WTC11 (cell line): ENCODE results near the gene MACO1.

ENCODE experiments used
- CREM ChIP-seq: sonication (generic); formaldehyde crosslinking; IDR thresholded peaks from 2 replicates; pipeline ENCODE4 v1.8.1; 2022; ENCODE audit warnings: mild to moderate bottlenecking, missing genetic modification reagents, moderate library complexity
- ETV6 ChIP-seq: sonication (generic); formaldehyde crosslinking; IDR thresholded peaks from 2 replicates; pipeline ENCODE4 v1.8.1; 2022; ENCODE audit warnings: mild to moderate bottlenecking, missing genetic modification reagents
- KAT7 ChIP-seq: sonication (generic); formaldehyde crosslinking; IDR thresholded peaks from 2 replicates; pipeline ENCODE4 v1.8.1; 2023; ENCODE audit warnings: missing genetic modification reagents, mild to moderate bottlenecking, borderline replicate concordance
- NR1H2 ChIP-seq: sonication (generic); formaldehyde crosslinking; IDR thresholded peaks from 2 replicates; pipeline ENCODE4 v1.9.0; 2021; ENCODE audit warnings: mild to moderate bottlenecking, moderate library complexity, missing genetic modification reagents
- TF ChIP-seq, protein P1 (sequence below): fragments of 200-600 bp; IDR thresholded peaks from 2 replicates; pipeline ENCODE4 v1.8.0; 2022; ENCODE audit warnings: antibody characterized with exemption

DNA sequence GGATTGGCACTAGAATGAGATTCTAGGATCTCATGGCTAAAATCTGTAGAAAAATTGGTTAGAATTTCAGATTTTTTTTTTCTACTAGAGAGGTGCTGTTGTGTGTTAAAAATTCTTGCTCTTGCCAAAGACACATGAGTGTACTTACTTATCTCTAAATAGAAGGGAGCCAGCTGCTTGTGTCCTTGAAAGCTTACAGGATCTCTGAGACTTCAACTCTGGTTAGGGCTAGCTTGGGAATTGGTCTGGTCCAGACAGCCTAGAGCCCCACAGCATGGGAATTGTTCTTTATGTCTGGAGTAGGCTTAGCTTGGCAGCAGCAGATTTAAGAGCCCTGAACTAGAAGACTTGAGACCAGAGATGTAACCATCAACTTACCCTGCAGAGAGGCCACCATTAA, 37.3 kb downstream of the MACO1 start:
- no peak for TF ChIP-seq KAT7 (CRISPR knock-in tag)
- no peak for TF ChIP-seq ETV6 (CRISPR knock-in tag)
- TF ChIP-seq, protein P1, sequence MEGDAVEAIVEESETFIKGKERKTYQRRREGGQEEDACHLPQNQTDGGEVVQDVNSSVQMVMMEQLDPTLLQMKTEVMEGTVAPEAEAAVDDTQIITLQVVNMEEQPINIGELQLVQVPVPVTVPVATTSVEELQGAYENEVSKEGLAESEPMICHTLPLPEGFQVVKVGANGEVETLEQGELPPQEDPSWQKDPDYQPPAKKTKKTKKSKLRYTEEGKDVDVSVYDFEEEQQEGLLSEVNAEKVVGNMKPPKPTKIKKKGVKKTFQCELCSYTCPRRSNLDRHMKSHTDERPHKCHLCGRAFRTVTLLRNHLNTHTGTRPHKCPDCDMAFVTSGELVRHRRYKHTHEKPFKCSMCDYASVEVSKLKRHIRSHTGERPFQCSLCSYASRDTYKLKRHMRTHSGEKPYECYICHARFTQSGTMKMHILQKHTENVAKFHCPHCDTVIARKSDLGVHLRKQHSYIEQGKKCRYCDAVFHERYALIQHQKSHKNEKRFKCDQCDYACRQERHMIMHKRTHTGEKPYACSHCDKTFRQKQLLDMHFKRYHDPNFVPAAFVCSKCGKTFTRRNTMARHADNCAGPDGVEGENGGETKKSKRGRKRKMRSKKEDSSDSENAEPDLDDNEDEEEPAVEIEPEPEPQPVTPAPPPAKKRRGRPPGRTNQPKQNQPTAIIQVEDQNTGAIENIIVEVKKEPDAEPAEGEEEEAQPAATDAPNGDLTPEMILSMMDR = no peak
- no peak for TF ChIP-seq CREM (CRISPR knock-in tag)
- TF ChIP-seq NR1H2 (CRISPR knock-in tag) = no peak
